Nephron (organoid): ENCODE measurements around the gene ITGA8.

Experiments used
- H3K27ac Mint-ChIP-seq, 3 experiments: 2 replicates each; pipeline ENCODE4 v1.8.0; 2020; ENCODE audit warnings: mixed read lengths in 3 of 3, mild to moderate bottlenecking in 2 of 3, moderate library complexity in 1 of 3
- H3K27me3 Mint-ChIP-seq: 2 replicates; pipeline ENCODE4 v1.8.0; 2021; ENCODE audit warnings: low read depth, mild to moderate bottlenecking, moderate library complexity, mixed read lengths
- H3K36me3 Mint-ChIP-seq: 2 replicates; pipeline ENCODE4 v1.8.0; 2020; ENCODE audit warnings: low read depth, mixed read lengths
- H3K4me1 Mint-ChIP-seq: 2 replicates; pipeline ENCODE4 v1.8.0; 2020; ENCODE audit warnings: mixed read lengths
- H3K4me3 Mint-ChIP-seq, 3 experiments: 2 replicates each; pipeline ENCODE4 v1.8.0; 2020; ENCODE audit warnings: mild to moderate bottlenecking in 3 of 3, mixed read lengths in 3 of 3, moderate library complexity in 2 of 3
- H3K9me3 Mint-ChIP-seq: 2 replicates; pipeline ENCODE4 v1.8.0; 2020; ENCODE audit warnings: mixed read lengths
- CTCF ChIP-seq, 3 experiments: fragments of 200-600 bp; sonication (generic); IDR thresholded peaks; one replicate each; pipeline ENCODE4 v1.5.0; 2021; ENCODE audit warnings: antibody characterized with exemption in 3 of 3; ENCODE audit not compliant: unreplicated experiment in 3 of 3

ITGA8 gene

GRCh38 chr10:15504101-15504840, 215.5 kb downstream of the ITGA8 start:
- no peak for TF ChIP-seq CTCF (IDR thresholded peaks at IDR 0.05; ENCODE audit: unreplicated experiment in 3 of 3)

GRCh38 chr10:15494850-15495506, 224.7 kb downstream of the ITGA8 start:
- Mint-ChIP-seq H3K4me3 (no peak overlapping the region), H3K27ac (peak overlapping the region in 1 of 3 experiments; percentile 28), H3K4me1 (peaks cover 10% of the 10 kb centered on the region), H3K36me3 (no peaks in the 10 kb centered on the region), H3K9me3 (peaks cover 7% of the 10 kb centered on the region), H3K27me3 (peaks cover 4% of the 10 kb centered on the region)
- no peak for TF ChIP-seq CTCF (IDR thresholded peaks at IDR 0.05; ENCODE audit: unreplicated experiment in 3 of 3)

More at GRCh38 chr10:15504101-15504840, 215.5 kb downstream of the ITGA8 start:
- Mint-ChIP-seq H3K4me1 (peaks cover 21% of the 10 kb centered on the region), H3K27me3 (peaks cover 10% of the 10 kb centered on the region), H3K9me3 (peaks cover 13% of the 10 kb centered on the region), H3K36me3 (peaks cover 8% of the 10 kb centered on the region), H3K27ac (peak overlapping the region; percentile 84 to 94 (median 92)), H3K4me3 (peak overlapping the region; percentile 4 to 63 (median 59))

GRCh38 chr10:15491856-15492642, 227.7 kb downstream of the ITGA8 start:
- H3K9me3 Mint-ChIP-seq, result no peaks in the 10 kb centered on the region
- no peaks in the 10 kb centered on the region for H3K36me3 Mint-ChIP-seq
- no peak overlapping the region for H3K4me3 Mint-ChIP-seq
- H3K4me1 Mint-ChIP-seq, result peaks cover 10% of the 10 kb centered on the region
- no peak for TF ChIP-seq CTCF (IDR thresholded peaks at IDR 0.05; ENCODE audit: unreplicated experiment in 3 of 3)
- H3K27ac Mint-ChIP-seq, result no peak overlapping the region
- H3K27me3 Mint-ChIP-seq, result peaks cover 3% of the 10 kb centered on the region

- TF ChIP-seq CTCF (IDR thresholded peaks at IDR 0.05; ENCODE audit: unreplicated experiment in 3 of 3), result no peak
- Mint-ChIP-seq H3K4me1 (peaks cover 26% of the 10 kb centered on the region), H3K9me3 (no peaks in the 10 kb centered on the region), H3K4me3 (no peak overlapping the region), H3K27ac (no peak overlapping the region), H3K27me3 (peaks cover under 1% of the 10 kb centered on the region), H3K36me3 (no peaks in the 10 kb centered on the region)
These were observed 230.3 kb downstream of the ITGA8 start for GRCh38 chr10:15489431-15489830.

- Mint-ChIP-seq H3K4me3 (no peak overlapping the region), H3K36me3 (no peaks in the 10 kb centered on the region), H3K27me3 (peaks cover 3% of the 10 kb centered on the region), H3K4me1 (peaks cover 41% of the 10 kb centered on the region), H3K9me3 (no peaks in the 10 kb centered on the region), H3K27ac (peak overlapping the region in 2 of 3 experiments; percentile 23 to 82)
- TF ChIP-seq CTCF (IDR thresholded peaks at IDR 0.05; ENCODE audit: unreplicated experiment in 3 of 3), result no peak
These were observed 232.3 kb downstream of the ITGA8 start for GRCh38 chr10:15487376-15487775.
